Stomach (tissue), 4 donors: Measurements from ENCODE around the gene NTNG1.

Source experiments
- CTCF ChIP-seq, 7 experiments: fragments of 450-650 bp in 4 of 7; fragments of 200-600 bp in 3 of 7; sonication (generic) in 3 of 7; IDR thresholded peaks; one replicate each; pipeline ENCODE4 v1.5.1; 2016 to 2019; ENCODE audit warnings: antibody characterized with exemption in 7 of 7, control low read depth in 2 of 7, mild to moderate bottlenecking in 1 of 7
- EP300 ChIP-seq: sonication (generic); formaldehyde crosslinking; IDR thresholded peaks from one replicate; pipeline ENCODE4 v1.6.1; 2017; ENCODE audit warnings: antibody characterized with exemption
- POLR2A ChIP-seq, 4 donors: fragments of 450-650 bp; IDR thresholded peaks; one replicate each; pipeline ENCODE4 v1.6.1; 2016; ENCODE audit warnings: antibody characterized with exemption in 4 of 4, control low read depth in 2 of 4, mild to moderate bottlenecking in 1 of 4, moderate library complexity in 1 of 4
- POLR2AphosphoS5 ChIP-seq, 3 donors: sonication (generic); formaldehyde crosslinking; IDR thresholded peaks; one replicate each; pipeline ENCODE4 v1.6.1; 2016; ENCODE audit warnings: antibody characterized with exemption in 3 of 3

GRCh38 chr1:107352850-107353249, 212.0 kb downstream of the NTNG1 start:
- TF ChIP-seq CTCF (IDR thresholded peaks at IDR 0.05): no peak
- no peak for TF ChIP-seq POLR2AphosphoS5 (IDR thresholded peaks at IDR 0.05)
- no peak for TF ChIP-seq POLR2A (IDR thresholded peaks at IDR 0.05)
- no peak for TF ChIP-seq EP300
